HL-60 (cell line): ENCODE measurements around the gene KANSL3.

Experiments
- POLR2AphosphoS5 ChIP-seq: IDR thresholded peaks from 2 replicates; pipeline ENCODE4 v1.6.1; 2012; ENCODE audit warnings: low read depth
- REST ChIP-seq: IDR thresholded peaks from 2 replicates; pipeline ENCODE4 v1.6.1; 2012; ENCODE audit warnings: low read depth; ENCODE audit not compliant: insufficient replicate concordance
- SPI1 ChIP-seq: IDR thresholded peaks from 2 replicates; pipeline ENCODE4 v1.6.1; 2012; ENCODE audit warnings: low read depth, mild to moderate bottlenecking, borderline replicate concordance
- TF ChIP-seq, protein P1 (sequence below): IDR thresholded peaks from one replicate; pipeline ENCODE4 v1.5.1; 2011; ENCODE audit warnings: low read length, control low read depth, inconsistent platforms; ENCODE audit not compliant: insufficient read depth

- TF ChIP-seq, protein P1, sequence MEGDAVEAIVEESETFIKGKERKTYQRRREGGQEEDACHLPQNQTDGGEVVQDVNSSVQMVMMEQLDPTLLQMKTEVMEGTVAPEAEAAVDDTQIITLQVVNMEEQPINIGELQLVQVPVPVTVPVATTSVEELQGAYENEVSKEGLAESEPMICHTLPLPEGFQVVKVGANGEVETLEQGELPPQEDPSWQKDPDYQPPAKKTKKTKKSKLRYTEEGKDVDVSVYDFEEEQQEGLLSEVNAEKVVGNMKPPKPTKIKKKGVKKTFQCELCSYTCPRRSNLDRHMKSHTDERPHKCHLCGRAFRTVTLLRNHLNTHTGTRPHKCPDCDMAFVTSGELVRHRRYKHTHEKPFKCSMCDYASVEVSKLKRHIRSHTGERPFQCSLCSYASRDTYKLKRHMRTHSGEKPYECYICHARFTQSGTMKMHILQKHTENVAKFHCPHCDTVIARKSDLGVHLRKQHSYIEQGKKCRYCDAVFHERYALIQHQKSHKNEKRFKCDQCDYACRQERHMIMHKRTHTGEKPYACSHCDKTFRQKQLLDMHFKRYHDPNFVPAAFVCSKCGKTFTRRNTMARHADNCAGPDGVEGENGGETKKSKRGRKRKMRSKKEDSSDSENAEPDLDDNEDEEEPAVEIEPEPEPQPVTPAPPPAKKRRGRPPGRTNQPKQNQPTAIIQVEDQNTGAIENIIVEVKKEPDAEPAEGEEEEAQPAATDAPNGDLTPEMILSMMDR = no peak
- TF ChIP-seq REST (no peak), POLR2AphosphoS5 (no peak), SPI1 (no peak)
Observed at GRCh38 chr2:96547731-96548171, 90.4 kb downstream of the KANSL3 start.
